Activated naive CD4-positive, alpha-beta T cell treated with anti-CD3 and anti-CD28 coated beads for 36 hours (primary cell): ENCODE data around the gene SLC9A7. TPM values are rescaled to one million over a fixed set of nuclear protein-coding genes. Genes with fewer than 3 reads are reported as not detected.

Source experiments
- CTCF ChIA-PET: fragments of 350-600 bp; sonication (Branson Sonifier 250); formaldehyde crosslinking; loops from one replicate; lab custom pipeline; 2021; ENCODE audit warnings: antibody characterized with exemption; lab: Charles Lee
- DNase-seq: peaks from one replicate; pipeline ENCODE4 v3.0.0-alpha.2; 2020
- H3K27ac Mint-ChIP-seq: one replicate; pipeline ENCODE4 v1.8.0; 2021; ENCODE audit warnings: mild to moderate bottlenecking, mixed read lengths
- H3K27me3 Mint-ChIP-seq: one replicate; pipeline ENCODE4 v1.8.0; 2021; ENCODE audit warnings: low read depth, mixed read lengths
- H3K36me3 Mint-ChIP-seq: one replicate; pipeline ENCODE4 v1.8.0; 2021; ENCODE audit warnings: low read depth, mixed read lengths
- H3K4me1 Mint-ChIP-seq: one replicate; pipeline ENCODE4 v1.8.0; 2021; ENCODE audit warnings: low read depth, mixed read lengths
- H3K4me3 Mint-ChIP-seq: one replicate; pipeline ENCODE4 v1.8.0; 2021; ENCODE audit warnings: mild to moderate bottlenecking, moderate library complexity, mixed read lengths
- H3K9me3 Mint-ChIP-seq: one replicate; pipeline ENCODE4 v1.8.0; 2021; ENCODE audit warnings: mixed read lengths
- intact Hi-C: fragments of 100-400 bp; cut with micrococcal nuclease; formaldehyde crosslinking; loops from one replicate; pipeline ENCODE4 v1.15.1; 2023
- total RNA-seq, 2 experiments: library from RNA; stranded (reverse); gene quantifications; one replicate each; pipeline ENCODE4 v1.2.3, GENCODE V29; 2021

The SLC9A7 gene
- total RNA-seq, 2 experiments from 2014 or later, result 10.1 to 11.1 TPM

- CTCF ChIA-PET, result interaction anchor here (0.5 to 1.3 kb wide), 3 partner anchors 9 to 203 kb away, joined by 3 to 6 read pairs (median 4); no protein-coding TSS in a partner anchor
- Mint-ChIP-seq H3K36me3 (no peaks in the 10 kb centered on the region), H3K4me1 (peaks cover 22% of the 10 kb centered on the region), H3K27me3 (no peaks in the 10 kb centered on the region), H3K4me3 (peak overlapping the region; percentile 29), H3K27ac (peak overlapping the region; percentile 80), H3K9me3 (no peaks in the 10 kb centered on the region)
- DNase-seq, result no peak
- intact Hi-C loops, result loop anchor here (5.0 kb wide), 1 partner anchor 40 kb away; no protein-coding TSS in a partner anchor
Measured at GRCh38 chrX:46587753-46588171, 171.2 kb downstream of the SLC9A7 start.

- H3K4me1 Mint-ChIP-seq, result peaks cover 22% of the 10 kb centered on the region
- no peaks in the 10 kb centered on the region for H3K36me3 Mint-ChIP-seq
- peak overlapping the region; percentile 13 for H3K27ac Mint-ChIP-seq
- H3K27me3 Mint-ChIP-seq, result no peaks in the 10 kb centered on the region
- CTCF ChIA-PET, result interaction anchor here (0.9 to 1.3 kb wide), 2 partner anchors 8 to 13 kb away, joined by 3 to 4 read pairs; no protein-coding TSS in a partner anchor
- H3K9me3 Mint-ChIP-seq, result no peaks in the 10 kb centered on the region
- DNase-seq, result no peak
- peak overlapping the region; percentile 27 for H3K4me3 Mint-ChIP-seq
- intact Hi-C loops, result loop anchor here (5.0 kb wide), 1 partner anchor 40 kb away; no protein-coding TSS in a partner anchor
Measured at GRCh38 chrX:46587158-46587557, 171.8 kb downstream of the SLC9A7 start.

GRCh38 chrX:46584736-46585135 lies 174.2 kb downstream of the SLC9A7 start:
- intact Hi-C loops, result loop anchor here (5.0 kb wide), 1 partner anchor 43 kb away; no protein-coding TSS in a partner anchor
- Mint-ChIP-seq H3K9me3 (no peaks in the 10 kb centered on the region), H3K27me3 (no peaks in the 10 kb centered on the region), H3K4me1 (peaks cover 18% of the 10 kb centered on the region), H3K36me3 (no peaks in the 10 kb centered on the region), H3K4me3 (no peak overlapping the region), H3K27ac (no peak overlapping the region)
- CTCF ChIA-PET, result no interaction called here
- DNase-seq, result no peak

- no peak overlapping the region for H3K4me3 Mint-ChIP-seq
Measured at GRCh38 chrX:46582966-46583365, 176.0 kb downstream of the SLC9A7 start.

GRCh38 chrX:46582325-46582724 lies 176.6 kb downstream of the SLC9A7 start:
- CTCF ChIA-PET, result no interaction called here
- H3K4me1 Mint-ChIP-seq, result peaks cover 11% of the 10 kb centered on the region
- no peak for DNase-seq
- H3K27me3 Mint-ChIP-seq, result no peaks in the 10 kb centered on the region
- intact Hi-C loops, result no loop called here
- no peaks in the 10 kb centered on the region for H3K36me3 Mint-ChIP-seq
- H3K27ac Mint-ChIP-seq, result no peak overlapping the region
- no peak overlapping the region for H3K4me3 Mint-ChIP-seq
- no peaks in the 10 kb centered on the region for H3K9me3 Mint-ChIP-seq

More at GRCh38 chrX:46582966-46583365, 176.0 kb downstream of the SLC9A7 start:
- Mint-ChIP-seq H3K4me1 (peaks cover 13% of the 10 kb centered on the region), H3K27me3 (no peaks in the 10 kb centered on the region), H3K9me3 (no peaks in the 10 kb centered on the region), H3K27ac (no peak overlapping the region), H3K36me3 (no peaks in the 10 kb centered on the region)
- DNase-seq, result no peak
- intact Hi-C loops, result no loop called here
- CTCF ChIA-PET, result interaction anchor here (1.1 kb wide), 1 partner anchor 10 kb away, joined by 3 read pairs; no protein-coding TSS in a partner anchor

GRCh38 chrX:46580613-46581012 lies 178.3 kb downstream of the SLC9A7 start:
- peaks cover 22% of the 10 kb centered on the region for H3K4me1 Mint-ChIP-seq
- DNase-seq, result no peak
- no peaks in the 10 kb centered on the region for H3K27me3 Mint-ChIP-seq
- H3K27ac Mint-ChIP-seq, result no peak overlapping the region
- no peak overlapping the region for H3K4me3 Mint-ChIP-seq
- CTCF ChIA-PET, result no interaction called here
- intact Hi-C loops, result no loop called here
- H3K9me3 Mint-ChIP-seq, result no peaks in the 10 kb centered on the region
- no peaks in the 10 kb centered on the region for H3K36me3 Mint-ChIP-seq

- no peaks in the 10 kb centered on the region for H3K9me3 Mint-ChIP-seq
- intact Hi-C loops, result no loop called here
- peaks cover 25% of the 10 kb centered on the region for H3K4me1 Mint-ChIP-seq
- CTCF ChIA-PET, result interaction anchor here (1.9 kb wide), 1 partner anchor 8 kb away, joined by 4 read pairs; no protein-coding TSS in a partner anchor
- peaks cover 2% of the 10 kb centered on the region for H3K27me3 Mint-ChIP-seq
- DNase-seq, result no peak
- no peak overlapping the region for H3K4me3 Mint-ChIP-seq
- H3K27ac Mint-ChIP-seq, result no peak overlapping the region
- H3K36me3 Mint-ChIP-seq, result no peaks in the 10 kb centered on the region
Measured at GRCh38 chrX:46579250-46579649, 179.7 kb downstream of the SLC9A7 start.

- Mint-ChIP-seq H3K27ac (no peak overlapping the region), H3K27me3 (peaks cover 2% of the 10 kb centered on the region), H3K4me1 (peaks cover 30% of the 10 kb centered on the region), H3K9me3 (no peaks in the 10 kb centered on the region), H3K4me3 (no peak overlapping the region), H3K36me3 (no peaks in the 10 kb centered on the region)
- CTCF ChIA-PET, result no interaction called here
- DNase-seq, result no peak
- intact Hi-C loops, result no loop called here
Measured at GRCh38 chrX:46577221-46578005, 181.5 kb downstream of the SLC9A7 start.

GRCh38 chrX:46576458-46576857 lies 182.5 kb downstream of the SLC9A7 start:
- no peaks in the 10 kb centered on the region for H3K9me3 Mint-ChIP-seq
- CTCF ChIA-PET, result interaction anchor here (0.7 kb wide), 1 partner anchor 130 kb away, joined by 6 read pairs; no protein-coding TSS in a partner anchor
- intact Hi-C loops, result no loop called here
- peaks cover 40% of the 10 kb centered on the region for H3K4me1 Mint-ChIP-seq
- no peaks in the 10 kb centered on the region for H3K36me3 Mint-ChIP-seq
- DNase-seq, result no peak
- H3K27me3 Mint-ChIP-seq, result peaks cover 2% of the 10 kb centered on the region
- H3K4me3 Mint-ChIP-seq, result peak overlapping the region; percentile 55
- H3K27ac Mint-ChIP-seq, result no peak overlapping the region

GRCh38 chrX:46575991-46576392 lies 182.9 kb downstream of the SLC9A7 start:
- Mint-ChIP-seq H3K27me3 (peaks cover 2% of the 10 kb centered on the region), H3K4me3 (peak overlapping the region; percentile 55), H3K4me1 (peaks cover 42% of the 10 kb centered on the region), H3K36me3 (no peaks in the 10 kb centered on the region), H3K9me3 (no peaks in the 10 kb centered on the region), H3K27ac (no peak overlapping the region)
- CTCF ChIA-PET, result interaction anchor here (0.7 kb wide), 1 partner anchor 130 kb away, joined by 6 read pairs; no protein-coding TSS in a partner anchor
- DNase-seq, result no peak
- intact Hi-C loops, result no loop called here

GRCh38 chrX:46575586-46575985 lies 183.3 kb downstream of the SLC9A7 start:
- Mint-ChIP-seq H3K36me3 (no peaks in the 10 kb centered on the region), H3K27me3 (peaks cover 2% of the 10 kb centered on the region), H3K4me1 (peaks cover 42% of the 10 kb centered on the region), H3K9me3 (no peaks in the 10 kb centered on the region), H3K4me3 (peak overlapping the region; percentile 55), H3K27ac (no peak overlapping the region)
- DNase-seq, result no peak
- intact Hi-C loops, result no loop called here
- CTCF ChIA-PET, result no interaction called here

- no peak overlapping the region for H3K27ac Mint-ChIP-seq
- intact Hi-C loops, result loop anchor here (1.0 to 5.0 kb wide), 3 partner anchors 67 to 863 kb away; no protein-coding TSS in a partner anchor
Measured at GRCh38 chrX:46574774-46575381, 184.0 kb downstream of the SLC9A7 start.

More at GRCh38 chrX:46574774-46575381, 184.0 kb downstream of the SLC9A7 start:
- Mint-ChIP-seq H3K4me1 (peaks cover 42% of the 10 kb centered on the region), H3K27me3 (peaks cover 2% of the 10 kb centered on the region), H3K4me3 (peak overlapping the region; percentile 69), H3K9me3 (no peaks in the 10 kb centered on the region), H3K36me3 (no peaks in the 10 kb centered on the region)
- DNase-seq, result peak; percentile 23
- CTCF ChIA-PET, result interaction anchor here (0.6 kb wide), 1 partner anchor 13 kb away, joined by 3 read pairs; no protein-coding TSS in a partner anchor
